Tongue (tissue), 2 donors: ENCODE data around the gene TNFRSF6B. TPM values are rescaled to one million over a fixed set of nuclear protein-coding genes. Genes with fewer than 3 reads are reported as not detected.
A peak's percentile ranks its signal among the peaks of the same experiment; 100 is the strongest.
"Not testable (repeated sequence)": the region's sequence is repeated elsewhere in the genome, so short reads cannot be mapped to it uniquely, and the experiment has no call there.

ENCODE experiments used
- DNase-seq: peaks from one replicate; pipeline ENCODE4 v3.0.0-alpha.2; 2015
- total RNA-seq: library from RNA; depleted of rRNA; stranded (reverse); fragments of >200 nt; gene quantifications from one replicate; pipeline ENCODE4 v1.2.3, GENCODE V29; 2014

TNFRSF6B gene, protein sequence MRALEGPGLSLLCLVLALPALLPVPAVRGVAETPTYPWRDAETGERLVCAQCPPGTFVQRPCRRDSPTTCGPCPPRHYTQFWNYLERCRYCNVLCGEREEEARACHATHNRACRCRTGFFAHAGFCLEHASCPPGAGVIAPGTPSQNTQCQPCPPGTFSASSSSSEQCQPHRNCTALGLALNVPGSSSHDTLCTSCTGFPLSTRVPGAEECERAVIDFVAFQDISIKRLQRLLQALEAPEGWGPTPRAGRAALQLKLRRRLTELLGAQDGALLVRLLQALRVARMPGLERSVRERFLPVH
- total RNA-seq, result 1.1 TPM

DNA sequence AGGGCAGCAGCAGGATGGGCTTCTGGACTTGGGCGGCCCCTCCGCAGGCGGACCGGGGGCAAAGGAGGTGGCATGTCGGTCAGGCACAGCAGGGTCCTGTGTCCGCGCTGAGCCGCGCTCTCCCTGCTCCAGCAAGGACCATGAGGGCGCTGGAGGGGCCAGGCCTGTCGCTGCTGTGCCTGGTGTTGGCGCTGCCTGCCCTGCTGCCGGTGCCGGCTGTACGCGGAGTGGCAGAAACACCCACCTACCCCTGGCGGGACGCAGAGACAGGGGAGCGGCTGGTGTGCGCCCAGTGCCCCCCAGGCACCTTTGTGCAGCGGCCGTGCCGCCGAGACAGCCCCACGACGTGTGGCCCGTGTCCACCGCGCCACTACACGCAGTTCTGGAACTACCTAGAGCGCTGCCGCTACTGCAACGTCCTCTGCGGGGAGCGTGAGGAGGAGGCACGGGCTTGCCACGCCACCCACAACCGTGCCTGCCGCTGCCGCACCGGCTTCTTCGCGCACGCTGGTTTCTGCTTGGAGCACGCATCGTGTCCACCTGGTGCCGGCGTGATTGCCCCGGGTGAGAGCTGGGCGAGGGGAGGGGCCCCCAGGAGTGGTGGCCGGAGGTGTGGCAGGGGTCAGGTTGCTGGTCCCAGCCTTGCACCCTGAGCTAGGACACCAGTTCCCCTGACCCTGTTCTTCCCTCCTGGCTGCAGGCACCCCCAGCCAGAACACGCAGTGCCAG, at the start of gene TNFRSF6B:
TNFRSF6B (plus strand) TSS at position 25 of the 729 bp plus-strand sequence; CDS start at position 141, 116 bp downstream.
- DNase-seq, result no peak

DNA sequence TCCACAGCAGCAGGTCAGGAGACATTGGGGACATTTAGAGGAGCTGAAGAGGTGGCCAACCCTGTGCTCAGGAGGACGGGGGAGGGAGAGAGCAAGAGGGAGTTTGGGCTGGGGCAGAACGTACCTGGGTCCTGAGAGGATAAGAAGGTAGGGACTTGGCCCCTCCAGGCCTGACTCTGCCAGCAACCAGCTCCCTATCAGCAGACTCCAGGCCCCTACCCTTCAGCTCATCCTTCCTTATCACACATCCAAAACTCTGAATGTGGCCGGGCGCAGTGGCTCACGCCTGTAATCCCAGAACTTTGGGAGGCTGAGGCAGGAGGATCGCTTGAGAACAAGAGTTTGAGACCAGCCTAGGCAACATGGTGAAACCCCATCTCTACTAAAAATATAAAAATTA, 48.3 kb upstream of the TNFRSF6B start:
- no peak for DNase-seq

DNA sequence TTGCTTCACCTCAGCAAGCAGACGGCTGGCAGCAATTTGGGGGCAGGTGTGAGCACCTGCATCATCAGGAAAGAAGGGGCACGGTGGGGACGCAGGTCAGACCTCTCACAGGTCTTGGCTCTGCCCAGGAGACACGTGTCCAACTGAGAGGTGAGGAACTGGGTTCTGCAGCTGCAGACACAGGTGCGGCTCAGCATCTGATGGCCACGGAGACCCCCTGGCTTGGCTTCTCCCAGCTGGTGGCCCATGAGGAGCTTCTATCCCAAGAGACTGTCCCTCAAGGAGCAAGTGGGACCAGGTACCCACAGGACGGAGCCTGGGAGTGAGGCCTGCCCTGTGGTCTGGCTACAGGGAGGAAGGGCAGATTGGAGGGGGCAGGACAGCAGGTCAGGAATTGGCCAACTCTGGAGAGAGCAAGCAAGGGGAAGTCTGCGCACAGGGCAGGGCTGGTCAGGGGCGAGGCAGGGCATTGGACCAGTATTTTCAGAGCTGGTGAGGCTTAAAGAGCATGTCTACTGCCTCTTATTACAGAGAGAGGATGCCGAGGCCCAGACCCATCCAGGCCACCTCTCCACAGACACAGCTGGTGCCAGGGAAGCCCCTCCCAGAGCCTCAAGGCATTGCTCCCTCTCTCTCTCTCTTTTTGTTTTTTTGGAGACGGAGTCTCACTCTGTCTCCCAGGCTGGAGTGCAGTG, 47.4 kb upstream of the TNFRSF6B start:
- DNase-seq, result no peak

DNA sequence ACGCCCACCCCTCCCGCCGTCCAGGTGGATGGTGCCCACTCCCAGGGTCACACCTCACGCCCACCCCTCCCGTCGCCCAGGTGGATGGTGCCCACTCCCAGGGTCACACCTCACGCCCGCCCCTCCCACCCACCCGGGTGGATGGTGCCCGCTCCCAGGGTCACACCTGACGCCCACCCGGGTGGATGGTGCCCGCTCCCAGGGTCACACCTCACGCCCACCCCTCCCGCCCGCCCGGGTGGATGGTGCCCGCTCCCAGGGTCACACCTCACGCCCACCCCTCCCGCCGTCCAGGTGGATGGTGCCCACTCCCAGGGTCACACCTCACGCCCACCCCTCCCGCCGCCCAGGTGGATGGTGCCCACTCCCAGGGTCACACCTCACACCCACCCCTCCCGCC, 46.0 kb upstream of the TNFRSF6B start:
- DNase-seq, result not testable (repeated sequence)

DNA sequence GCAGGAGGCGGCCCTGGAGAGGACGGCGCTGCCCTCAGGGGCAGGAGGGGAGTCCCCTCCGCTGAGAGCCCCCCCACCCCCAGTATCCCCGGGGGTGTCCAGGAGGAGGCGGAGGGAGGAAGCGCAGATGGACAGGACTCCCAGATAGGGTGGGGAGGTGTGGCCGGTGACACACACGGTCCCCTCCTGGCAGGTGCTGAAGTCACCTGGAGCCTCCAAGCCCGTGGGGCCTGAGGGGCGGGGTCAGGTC, 44.6 kb upstream of the TNFRSF6B start:
- no peak for DNase-seq

DNA sequence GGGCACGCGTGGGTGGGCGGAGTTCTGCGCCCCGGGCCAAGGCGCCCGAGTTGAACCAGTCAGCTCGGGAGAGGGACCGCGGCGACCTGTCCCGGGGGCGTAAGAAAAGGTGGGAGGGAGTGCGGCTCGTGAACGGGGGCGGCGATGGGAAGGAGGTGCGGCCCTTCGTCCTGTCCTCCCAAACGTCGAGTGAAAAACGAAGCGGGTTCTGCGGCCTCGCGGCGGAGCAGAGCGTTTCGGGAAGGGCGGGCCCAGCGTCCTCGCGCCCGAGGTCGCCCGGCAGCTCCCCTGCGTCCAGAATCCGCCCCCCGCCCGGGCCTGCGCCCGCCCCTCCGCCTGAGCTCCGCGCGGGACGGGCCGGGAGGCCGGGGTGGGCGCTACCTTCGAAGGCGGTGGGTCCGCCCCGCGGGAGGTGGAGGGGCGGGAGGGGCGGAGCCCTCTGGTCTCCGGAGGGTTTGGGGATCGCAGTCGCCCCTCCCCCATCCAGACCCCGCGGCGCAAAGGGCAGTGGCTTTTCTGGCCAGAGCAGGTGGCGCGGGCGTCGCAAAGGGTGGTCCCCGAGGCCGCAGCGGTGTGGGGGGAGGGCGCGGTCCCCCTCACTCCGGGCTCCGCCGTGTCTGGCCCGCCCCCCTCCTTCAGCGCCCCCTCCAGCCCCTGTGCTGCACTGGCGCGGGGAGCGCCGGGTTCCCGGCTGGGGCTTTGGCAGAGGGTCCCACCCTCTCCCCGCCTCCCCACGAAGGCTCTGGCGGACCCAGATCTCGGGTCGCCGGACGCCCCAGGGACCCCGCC, 44.1 kb upstream of the TNFRSF6B start:
- peak; percentile 46 for DNase-seq

DNA sequence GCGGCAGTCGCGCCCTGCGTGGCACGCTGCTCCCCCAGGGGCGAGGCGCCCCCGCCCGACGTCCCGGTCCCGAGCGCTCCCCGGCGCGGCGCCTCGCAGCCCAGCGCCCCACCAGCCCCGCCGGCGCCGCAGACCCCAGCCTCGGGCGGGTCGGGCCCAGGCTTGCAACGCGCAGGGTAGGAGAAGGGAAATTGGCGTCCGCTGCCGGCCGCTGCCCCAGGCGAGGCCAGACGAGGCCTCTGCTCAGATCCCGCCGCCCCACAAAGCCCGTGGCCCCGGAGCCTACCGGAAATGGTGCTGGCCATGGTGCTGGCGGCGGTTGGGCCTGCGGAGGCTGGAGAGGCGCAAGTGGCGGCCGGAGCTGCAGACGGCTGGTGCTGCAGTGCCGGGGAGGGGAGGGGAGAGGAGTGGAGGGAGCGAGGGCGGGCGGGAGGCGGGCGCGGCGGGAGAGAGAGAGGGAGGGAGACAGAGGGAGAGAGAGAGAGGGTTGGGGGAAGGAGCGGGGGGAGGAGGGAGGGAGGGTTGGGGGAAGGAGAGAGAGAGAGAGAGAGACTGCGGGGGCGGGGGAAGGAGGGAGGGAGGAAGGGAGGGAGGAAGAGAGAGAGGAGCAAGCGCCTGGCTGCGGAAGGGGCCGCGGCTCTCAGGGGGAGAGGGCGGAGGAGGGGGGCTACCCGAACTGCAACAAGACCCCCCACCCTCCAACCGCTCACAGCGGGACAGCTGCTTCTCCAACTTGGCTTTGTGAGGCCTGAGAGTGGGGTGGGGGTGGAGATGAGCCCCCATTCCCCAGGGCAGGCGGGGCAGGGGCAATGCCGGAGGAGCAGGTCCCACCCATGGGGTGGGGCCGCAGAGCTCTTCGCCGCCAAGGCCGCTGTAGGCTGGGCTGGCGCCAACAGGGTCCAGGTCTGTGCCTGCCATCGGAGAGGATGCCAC, 43.1 kb upstream of the TNFRSF6B start, which contains the start of gene STMN3:
STMN3 (minus strand) TSS at position 384 of the 933 bp plus-strand sequence; CDS start at position 305, 79 bp downstream.
- DNase-seq, result peak; percentile 95

DNA sequence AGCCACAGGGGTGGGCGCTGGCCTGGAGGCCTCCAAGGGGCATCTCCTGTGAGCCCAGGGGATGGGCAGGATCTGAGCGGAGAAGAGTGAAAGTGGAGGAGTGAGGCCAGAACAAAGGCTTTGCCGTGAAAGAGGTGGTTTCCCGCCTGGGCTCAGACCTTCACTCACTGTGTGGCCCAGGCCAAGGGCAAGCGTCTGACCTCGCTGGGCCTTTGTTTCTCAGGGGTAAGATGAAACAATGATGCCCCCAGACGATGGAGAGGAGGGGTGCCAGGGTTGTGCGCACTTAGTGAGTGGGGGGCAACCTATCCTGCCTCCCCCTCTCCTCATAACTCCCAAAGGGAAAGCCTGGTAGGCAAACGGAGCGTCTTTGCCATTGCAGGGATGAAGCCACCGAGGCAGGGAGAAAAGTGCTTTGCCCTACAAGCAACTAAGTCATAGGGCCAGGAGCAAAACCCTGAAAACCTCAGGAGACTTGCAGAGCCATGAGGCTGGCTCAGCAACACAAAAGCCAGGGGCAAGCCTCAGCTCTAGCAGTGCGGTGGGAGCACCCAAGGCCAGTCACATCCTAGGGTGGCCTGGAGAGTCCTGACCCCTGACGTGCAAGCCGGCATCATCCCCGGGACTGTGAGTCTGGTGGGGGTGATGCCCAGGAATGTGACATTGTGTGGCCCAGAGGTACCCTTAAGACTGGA, 42.3 kb upstream of the TNFRSF6B start:
- DNase-seq, result no peak

DNA sequence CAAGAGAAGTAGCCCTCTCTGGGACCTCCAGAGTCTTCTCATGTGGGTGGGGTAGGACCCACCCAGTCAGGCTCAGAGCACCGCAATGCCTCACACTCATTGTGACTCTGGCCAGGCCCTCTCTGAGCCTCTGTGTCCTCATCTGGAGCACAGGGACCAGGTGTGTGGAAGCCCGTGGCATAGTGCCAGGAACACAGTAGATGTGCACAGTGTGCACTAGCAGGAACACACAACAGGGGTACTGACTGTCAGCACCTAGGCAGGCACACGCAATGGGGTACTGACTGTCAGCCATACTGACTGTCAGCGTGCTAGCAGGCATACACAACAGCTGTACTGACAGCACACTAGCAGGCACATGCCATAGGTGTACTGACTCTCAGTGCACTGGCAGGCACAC, 41.2 kb upstream of the TNFRSF6B start:
- no peak for DNase-seq

DNA sequence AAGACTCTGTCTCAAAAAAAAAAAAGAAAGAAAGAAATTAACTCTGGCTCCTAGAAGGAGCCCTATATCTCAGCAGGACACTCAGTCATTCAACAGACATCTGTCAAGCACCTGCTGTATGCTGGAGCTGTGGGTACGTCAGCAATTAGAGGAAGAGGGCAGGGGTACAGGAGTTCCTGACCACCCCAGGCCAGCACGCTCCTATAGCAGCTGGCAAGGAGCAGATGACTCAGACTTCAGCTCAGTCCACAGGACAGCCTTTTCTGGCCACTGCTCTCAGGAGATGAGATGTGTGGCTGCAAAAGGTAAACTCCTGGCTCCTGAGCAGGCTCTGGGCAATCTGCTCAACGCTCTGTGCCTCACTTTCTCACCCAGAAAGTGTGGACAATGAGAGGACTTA, 40.0 kb upstream of the TNFRSF6B start:
- DNase-seq, result no peak

DNA sequence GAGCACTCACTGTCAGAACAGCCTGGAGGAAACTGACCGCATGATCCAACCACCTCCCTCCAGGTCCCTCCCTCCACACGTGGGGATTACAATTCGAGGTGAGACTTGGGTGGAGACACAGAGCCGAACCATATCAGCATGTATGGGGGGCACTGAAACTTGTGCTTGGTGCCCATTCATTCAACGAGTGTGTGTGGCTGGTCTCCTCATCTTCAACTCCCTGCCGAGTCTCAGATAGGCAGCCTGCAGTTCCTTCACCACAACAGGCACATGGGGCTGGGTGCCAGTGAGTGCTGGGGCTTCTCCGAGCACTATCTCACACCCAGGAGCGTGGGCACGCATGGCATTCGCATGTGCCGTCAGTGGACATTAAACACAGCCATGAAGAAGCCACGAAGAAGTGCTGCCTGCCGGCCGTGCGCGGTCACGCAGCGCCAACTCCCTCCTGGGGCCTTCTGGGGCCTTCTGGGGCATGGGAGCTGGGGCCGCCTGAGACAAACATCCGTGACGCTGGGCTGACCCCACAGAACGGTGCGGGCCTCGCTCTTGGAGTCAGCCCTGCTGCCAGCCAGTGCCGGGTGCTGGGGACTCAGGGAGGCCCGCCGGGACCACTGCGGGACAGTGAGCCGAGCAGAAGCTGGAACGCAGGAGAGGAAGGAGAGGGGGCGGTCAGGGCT, 39.1 kb upstream of the TNFRSF6B start:
- DNase-seq, result peak; percentile 17

DNA sequence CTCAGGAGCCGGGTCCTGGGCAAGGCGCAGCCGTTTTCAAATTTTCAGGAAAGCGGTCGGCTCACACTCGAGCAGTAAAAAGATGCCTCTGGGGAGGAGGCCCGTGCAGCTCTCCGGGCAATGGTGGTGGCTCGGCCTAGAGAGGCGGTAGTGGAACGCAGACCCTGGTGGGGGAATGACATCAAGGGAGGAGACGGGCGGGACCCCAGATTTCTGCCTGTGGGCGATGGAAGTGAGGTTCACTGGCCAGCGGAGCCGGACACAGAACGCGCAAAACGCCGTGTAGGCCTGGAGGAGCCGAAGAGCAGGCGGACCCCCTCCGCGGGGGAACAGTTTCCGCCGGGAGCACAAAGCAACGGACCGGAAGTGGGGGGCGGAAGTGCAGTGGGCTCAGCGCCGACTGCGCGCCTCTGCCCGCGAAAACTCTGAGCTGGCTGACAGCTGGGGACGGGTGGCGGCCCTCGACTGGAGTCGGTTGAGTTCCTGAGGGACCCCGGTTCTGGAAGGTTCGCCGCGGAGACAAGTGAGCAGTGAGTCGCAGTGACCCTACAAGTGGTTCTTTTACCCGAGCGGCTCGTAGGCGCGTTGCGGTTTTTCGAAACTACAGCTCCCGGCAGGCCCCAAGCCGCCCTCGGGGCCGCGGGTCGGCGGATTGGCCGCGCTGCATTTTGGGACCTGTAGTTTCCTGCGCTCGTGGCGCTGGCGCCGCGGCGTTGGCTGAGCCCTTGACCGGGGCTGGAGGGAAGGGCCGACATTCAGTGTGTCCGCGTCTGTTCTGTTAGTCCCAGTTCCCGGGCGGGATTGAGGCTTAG, 38.3 kb upstream of the TNFRSF6B start, which contains the start of gene RTEL1:
RTEL1 (plus strand) TSS at position 376 of the 812 bp plus-strand sequence. CDS start 1,091 bp downstream, outside the sequence.
- peak; percentile 95 for DNase-seq

DNA sequence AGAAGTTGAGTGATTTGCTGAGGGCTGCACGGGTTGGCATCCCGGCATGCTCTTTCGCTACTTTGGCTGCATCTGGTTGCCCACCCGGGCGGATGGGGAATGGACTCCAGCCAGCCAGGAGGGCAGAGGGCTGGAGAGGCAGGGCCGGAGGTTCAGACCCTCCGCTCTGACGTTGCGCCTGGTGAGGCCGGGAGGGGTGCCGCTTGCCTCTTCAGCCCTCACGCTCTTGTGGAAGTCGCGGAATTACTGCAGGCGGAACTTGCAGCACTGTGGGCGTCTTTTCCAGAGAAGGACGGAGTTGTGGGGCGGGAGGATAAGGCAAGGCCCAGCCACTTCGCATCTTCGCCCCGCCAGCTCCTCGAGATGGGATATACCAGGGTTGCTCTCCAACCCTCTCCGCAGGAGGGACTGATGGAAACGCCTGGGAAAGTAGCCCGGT, 37.7 kb upstream of the TNFRSF6B start:
- DNase-seq, result no peak

DNA sequence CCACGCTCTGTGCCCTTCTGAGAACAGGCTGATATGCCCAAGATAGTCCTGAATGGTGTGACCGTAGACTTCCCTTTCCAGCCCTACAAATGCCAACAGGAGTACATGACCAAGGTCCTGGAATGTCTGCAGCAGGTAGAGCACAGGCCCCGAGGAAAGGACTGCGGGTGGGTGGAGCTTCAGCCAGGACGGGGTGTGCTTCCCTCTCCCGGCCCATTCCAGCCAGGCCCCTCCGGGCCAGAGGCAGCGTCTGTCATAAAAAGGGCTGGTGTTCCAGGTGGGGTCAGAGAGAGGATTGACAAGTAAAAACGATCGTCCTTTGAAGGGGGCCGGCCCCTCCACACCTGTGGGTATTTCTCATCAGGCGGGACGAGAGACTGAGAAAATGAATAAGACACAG, 37.1 kb upstream of the TNFRSF6B start:
- DNase-seq, result no peak

DNA sequence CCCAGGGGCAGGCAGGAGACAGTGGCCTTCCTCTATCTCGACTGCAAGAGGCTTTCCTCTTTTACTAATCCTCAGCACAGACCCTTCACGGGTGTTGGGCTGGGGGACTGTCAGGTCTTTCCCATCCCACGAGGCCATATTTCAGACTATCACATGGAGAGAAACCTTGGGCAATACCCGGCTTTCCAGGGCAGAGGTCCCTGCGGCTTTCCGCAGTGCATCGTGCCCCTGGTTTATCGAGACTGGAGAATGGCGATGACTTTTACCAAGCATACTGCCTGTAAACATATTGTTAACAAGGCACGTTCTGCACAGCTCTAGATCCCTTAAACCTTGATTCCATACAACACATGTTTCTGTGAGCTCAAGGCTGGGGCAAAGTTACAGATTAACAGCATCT, 36.3 kb upstream of the TNFRSF6B start:
- not testable (repeated sequence) for DNase-seq

DNA sequence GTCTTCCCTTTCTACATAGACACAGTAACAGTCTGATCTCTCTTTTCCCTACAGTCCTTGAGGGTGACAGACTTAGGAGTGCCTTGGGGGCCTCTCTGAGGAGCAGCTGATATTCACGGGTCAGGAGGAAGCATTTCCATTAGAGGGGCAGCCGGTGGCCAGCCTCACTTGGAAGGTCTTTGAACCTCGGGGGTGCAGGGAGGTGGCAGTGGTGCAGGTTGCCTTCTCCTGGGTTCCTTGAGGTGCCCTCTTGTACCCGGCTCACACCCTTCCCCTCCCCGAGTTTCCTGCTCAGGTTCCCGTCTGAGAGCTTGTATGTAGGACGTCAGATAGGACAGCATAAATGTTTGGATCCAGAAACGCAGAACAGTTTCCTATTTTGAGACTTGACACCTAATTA, 35.8 kb upstream of the TNFRSF6B start:
- no peak for DNase-seq

DNA sequence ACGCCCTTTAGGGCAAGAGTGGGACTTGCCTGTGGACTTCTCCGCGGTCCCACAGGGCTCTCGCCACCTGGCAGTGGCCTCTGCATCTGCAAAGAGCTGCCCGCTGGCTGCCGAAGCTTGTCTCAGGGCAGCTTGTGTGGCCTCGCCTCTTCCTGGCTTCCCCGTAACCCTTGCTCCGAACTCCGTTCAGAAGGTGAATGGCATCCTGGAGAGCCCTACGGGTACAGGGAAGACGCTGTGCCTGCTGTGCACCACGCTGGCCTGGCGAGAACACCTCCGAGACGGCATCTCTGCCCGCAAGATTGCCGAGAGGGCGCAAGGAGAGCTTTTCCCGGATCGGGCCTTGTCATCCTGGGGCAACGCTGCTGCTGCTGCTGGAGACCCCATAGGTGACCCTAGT, 35.3 kb upstream of the TNFRSF6B start:
- DNase-seq, result no peak

DNA sequence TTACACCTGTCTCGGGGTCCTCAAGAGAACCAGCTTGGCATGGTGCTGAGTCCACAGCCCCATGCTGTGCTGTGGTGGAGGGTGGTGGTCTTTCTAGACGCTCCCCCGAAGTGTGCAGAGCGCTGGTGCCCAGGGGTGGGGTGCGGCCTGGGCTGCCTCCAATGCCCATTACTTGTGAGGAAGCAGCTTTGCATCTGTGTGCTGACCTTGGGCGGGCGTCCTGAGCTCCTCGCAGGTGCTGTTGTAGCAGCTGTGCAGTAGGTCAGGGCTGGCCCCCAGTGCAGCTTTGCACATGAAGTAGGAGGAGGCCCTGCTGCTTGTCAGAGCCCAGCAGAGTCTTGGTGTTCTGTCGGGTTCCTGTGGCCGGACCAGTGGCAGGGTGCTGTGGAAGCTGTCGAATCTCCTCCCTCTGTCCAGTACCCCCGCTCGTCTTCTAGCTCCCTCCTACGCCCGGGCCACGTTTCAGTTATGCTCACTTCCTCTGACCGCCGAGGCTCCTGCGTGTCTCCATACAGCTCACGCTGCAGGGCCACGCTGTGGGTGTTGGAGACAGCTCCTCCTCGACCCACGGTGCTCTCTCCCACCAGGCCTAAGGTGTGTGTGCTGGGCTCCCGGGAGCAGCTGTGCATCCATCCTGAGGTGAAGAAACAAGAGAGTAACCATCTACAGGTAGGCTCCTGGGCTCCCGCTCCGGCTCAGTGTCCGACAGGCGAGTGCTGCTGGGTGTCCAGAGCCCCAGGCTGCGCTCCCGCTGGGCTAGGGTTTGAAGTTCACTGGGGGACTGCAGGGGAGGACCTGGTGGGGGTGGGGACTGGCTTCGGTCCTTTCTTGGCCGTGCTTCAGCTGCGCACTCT, 34.3 kb upstream of the TNFRSF6B start:
- no peak for DNase-seq
